ENCODE measurements around the gene PPP1R1A.

PPP1R1A gene, protein sequence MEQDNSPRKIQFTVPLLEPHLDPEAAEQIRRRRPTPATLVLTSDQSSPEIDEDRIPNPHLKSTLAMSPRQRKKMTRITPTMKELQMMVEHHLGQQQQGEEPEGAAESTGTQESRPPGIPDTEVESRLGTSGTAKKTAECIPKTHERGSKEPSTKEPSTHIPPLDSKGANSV

DNA sequence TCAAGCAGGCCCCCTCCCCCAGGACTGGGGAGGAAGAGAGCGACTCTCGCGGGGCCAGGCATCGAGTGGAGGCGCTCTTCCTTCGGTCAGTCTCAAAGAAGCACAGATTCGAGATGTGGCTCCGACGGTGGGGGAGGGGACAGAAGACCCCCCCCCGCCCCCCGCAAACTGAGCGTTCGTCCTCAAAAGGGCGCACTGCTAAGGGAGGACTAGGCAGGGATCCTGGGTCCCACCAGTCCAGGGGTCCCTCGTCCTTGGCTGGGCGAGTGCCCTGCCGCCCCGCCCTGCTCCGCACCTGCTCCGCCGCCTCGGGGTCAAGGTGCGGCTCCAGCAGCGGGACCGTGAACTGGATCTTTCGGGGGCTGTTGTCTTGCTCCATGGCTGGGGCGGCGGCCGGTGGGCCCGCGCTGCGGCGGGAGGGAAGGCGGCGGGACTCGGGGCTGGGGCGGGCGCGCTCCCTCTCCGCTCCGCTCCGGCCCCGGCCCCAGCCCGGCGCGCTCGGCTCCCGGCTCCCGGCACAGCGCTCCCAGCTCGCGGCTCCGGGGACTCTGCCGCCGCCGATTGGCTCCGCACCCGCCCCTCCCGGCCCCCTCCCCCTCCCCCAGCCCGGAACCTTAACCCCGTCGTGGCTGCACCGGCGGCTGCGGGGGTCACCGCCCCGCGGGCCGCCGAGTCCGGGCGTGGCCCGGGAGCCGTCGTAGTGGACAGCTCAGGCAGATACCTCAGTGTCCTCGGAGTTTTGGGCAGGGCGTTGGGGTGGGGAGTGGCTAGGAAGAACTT is at the start of gene PPP1R1A:
Gene PPP1R1A (minus strand): TSS at position 550 of the 780 bp plus-strand sequence. CDS start 171 bp downstream, at position 379.
- Histone ChIP-seq H3K4me3 (ENCODE audit: low read depth in 1 of 2, low read length in 2 of 2) (peak within 1 kb of the TSS; percentile 48 to 69), H3K27ac (ENCODE audit: low read length) (no peak within 1 kb of the TSS), H3K36me3 (ENCODE audit: control insufficient read depth in 1 of 2, insufficient read depth in 2 of 2, low read length in 2 of 2) (no peaks in the 10 kb centered on the region), H3K27me3 (ENCODE audit: low read depth, low read length) (peaks cover 10% of the 10 kb centered on the region), H3K9me3 (ENCODE audit: control insufficient read depth in 1 of 2, low read length in 2 of 2) (no peaks in the 10 kb centered on the region), H3K4me1 (ENCODE audit: control insufficient read depth in 1 of 2, insufficient read depth in 2 of 2, low read length in 2 of 2) (peaks cover 0 to 51% of the 10 kb centered on the region in 2 donors)

DNA sequence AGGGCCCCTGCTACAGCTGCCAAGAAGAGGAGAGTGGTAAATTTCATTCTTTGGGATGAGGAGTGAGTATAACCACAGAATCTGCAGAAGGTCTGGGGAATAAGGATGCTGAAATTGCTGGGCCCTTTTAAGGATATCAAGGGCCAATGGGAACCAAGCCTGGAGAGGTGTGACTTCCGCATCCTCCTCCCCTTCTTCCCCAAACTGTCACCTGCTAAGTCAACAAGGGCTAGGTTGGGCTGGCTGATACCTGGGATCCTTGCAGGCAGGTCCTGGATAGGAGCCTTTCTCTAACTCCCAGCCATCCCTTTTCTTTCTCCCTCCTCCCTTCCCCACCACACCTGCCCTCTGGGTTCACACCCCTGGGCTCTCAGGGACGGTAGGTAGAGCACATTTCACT is 46.3 kb upstream of the PPP1R1A start, which contains the start of gene LACRT:
Gene LACRT (minus strand): TSS at position 101 of the 400 bp plus-strand sequence. CDS start 54 bp downstream, at position 47.
- H3K27ac ChIP-seq (ENCODE audit: low read length): no peak within 1 kb of the TSS

DNA sequence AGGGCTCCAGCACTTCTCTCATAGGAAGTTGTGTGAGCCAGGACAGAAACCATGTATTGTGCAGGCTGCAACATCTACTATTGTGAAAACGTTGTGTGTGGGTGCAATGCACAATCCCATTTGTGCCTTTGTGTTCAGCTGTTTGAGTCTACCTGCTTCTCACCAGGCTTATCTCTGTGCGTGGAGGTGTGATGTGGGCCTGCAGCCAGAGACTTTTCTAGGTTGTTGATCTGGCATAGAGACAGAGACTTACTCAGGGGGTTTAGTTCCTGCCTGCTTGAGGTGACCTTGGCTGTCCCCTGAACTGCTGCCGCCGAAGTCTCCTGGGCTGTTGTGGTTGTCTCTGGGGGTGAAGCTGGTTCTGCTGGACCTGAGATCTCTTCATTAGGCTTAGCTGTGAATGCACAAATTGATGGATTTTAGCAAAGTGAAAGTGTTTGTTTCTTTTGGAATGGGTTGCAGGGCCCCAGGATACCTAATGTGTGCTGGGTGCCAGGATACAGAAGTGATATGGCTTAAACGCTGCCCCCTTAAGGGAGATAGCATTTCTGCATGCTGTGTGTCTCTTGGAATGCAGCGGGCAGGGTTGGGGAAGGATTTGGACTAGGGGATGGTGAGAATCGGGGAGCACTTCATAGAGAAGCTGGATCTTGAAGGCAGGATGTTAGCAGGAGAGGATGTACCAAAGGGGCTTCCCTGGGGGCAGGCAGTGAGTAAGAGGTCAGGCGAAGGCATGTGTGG is 43.7 kb upstream of the PPP1R1A start:
- Histone ChIP-seq H3K27me3 (ENCODE audit: low read depth, low read length) (no peaks in the 10 kb centered on the region), H3K36me3 (ENCODE audit: control insufficient read depth in 1 of 2, insufficient read depth in 2 of 2, low read length in 2 of 2) (no peaks in the 10 kb centered on the region), H3K4me1 (ENCODE audit: control insufficient read depth in 1 of 2, insufficient read depth in 2 of 2, low read length in 2 of 2) (no peaks in the 10 kb centered on the region), H3K9me3 (ENCODE audit: control insufficient read depth in 1 of 2, low read length in 2 of 2) (no peaks in the 10 kb centered on the region), H3K4me3 (ENCODE audit: low read depth in 1 of 2, low read length in 2 of 2) (no peak overlapping the region), H3K27ac (ENCODE audit: low read length) (no peak overlapping the region)

More for the DNA sequence above, 46.3 kb upstream of the PPP1R1A start, which contains the start of gene LACRT:
- no peaks in the 10 kb centered on the region for H3K4me1 ChIP-seq (ENCODE audit: control insufficient read depth in 1 of 2, insufficient read depth in 2 of 2, low read length in 2 of 2)
- H3K9me3 ChIP-seq (ENCODE audit: control insufficient read depth in 1 of 2, low read length in 2 of 2): no peaks in the 10 kb centered on the region
- no peaks in the 10 kb centered on the region for H3K36me3 ChIP-seq (ENCODE audit: control insufficient read depth in 1 of 2, insufficient read depth in 2 of 2, low read length in 2 of 2)
- no peaks in the 10 kb centered on the region for H3K27me3 ChIP-seq (ENCODE audit: low read depth, low read length)
- H3K4me3 ChIP-seq (ENCODE audit: low read depth in 1 of 2, low read length in 2 of 2): no peak within 1 kb of the TSS

DNA sequence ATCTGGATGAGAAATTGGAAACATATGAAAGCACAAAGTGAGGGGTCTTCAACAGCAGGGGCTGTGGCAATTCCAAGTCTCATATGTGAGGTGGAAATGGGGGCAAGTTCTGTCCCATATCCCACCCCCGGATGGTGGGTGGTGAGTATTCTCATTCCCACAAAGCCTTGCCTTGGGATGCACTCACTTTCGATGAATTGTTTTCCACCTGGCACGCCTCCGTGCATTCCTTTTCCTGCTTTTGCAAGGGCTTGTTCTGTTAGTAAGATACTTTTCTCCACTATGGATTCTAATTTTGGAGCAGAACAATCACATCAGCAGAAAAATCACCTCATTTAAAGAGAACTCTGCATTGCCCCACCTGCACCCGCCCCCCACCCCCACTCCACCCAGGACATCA is 43.1 kb upstream of the PPP1R1A start:
- Histone ChIP-seq H3K36me3 (ENCODE audit: control insufficient read depth in 1 of 2, insufficient read depth in 2 of 2, low read length in 2 of 2) (no peaks in the 10 kb centered on the region), H3K4me3 (ENCODE audit: low read depth in 1 of 2, low read length in 2 of 2) (no peak overlapping the region), H3K4me1 (ENCODE audit: control insufficient read depth in 1 of 2, insufficient read depth in 2 of 2, low read length in 2 of 2) (no peaks in the 10 kb centered on the region), H3K9me3 (ENCODE audit: control insufficient read depth in 1 of 2, low read length in 2 of 2) (no peaks in the 10 kb centered on the region), H3K27me3 (ENCODE audit: low read depth, low read length) (no peaks in the 10 kb centered on the region), H3K27ac (ENCODE audit: low read length) (no peak overlapping the region)

DNA sequence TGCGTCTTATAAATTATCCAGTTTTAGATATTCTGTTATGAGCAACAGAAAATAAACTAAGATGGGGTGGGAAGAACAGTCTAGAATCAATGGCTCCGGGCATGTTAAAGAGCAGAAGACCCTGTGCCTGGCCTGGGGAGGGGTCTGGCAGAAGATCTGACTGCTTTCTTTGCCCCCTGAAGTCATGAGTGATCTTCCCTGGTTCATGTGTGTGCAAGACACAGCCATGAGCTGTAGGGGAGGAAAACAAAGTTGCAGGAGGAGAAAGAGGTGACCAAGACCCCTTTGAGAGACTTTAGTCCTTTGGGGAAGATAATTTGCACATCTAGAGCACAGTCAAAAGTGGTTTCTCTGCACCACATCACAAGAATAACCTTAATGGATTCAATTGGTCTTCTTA is 41.5 kb upstream of the PPP1R1A start:
- Histone ChIP-seq H3K9me3 (ENCODE audit: control insufficient read depth in 1 of 2, low read length in 2 of 2) (no peaks in the 10 kb centered on the region), H3K27me3 (ENCODE audit: low read depth, low read length) (no peaks in the 10 kb centered on the region), H3K4me1 (ENCODE audit: control insufficient read depth in 1 of 2, insufficient read depth in 2 of 2, low read length in 2 of 2) (no peaks in the 10 kb centered on the region)

DNA sequence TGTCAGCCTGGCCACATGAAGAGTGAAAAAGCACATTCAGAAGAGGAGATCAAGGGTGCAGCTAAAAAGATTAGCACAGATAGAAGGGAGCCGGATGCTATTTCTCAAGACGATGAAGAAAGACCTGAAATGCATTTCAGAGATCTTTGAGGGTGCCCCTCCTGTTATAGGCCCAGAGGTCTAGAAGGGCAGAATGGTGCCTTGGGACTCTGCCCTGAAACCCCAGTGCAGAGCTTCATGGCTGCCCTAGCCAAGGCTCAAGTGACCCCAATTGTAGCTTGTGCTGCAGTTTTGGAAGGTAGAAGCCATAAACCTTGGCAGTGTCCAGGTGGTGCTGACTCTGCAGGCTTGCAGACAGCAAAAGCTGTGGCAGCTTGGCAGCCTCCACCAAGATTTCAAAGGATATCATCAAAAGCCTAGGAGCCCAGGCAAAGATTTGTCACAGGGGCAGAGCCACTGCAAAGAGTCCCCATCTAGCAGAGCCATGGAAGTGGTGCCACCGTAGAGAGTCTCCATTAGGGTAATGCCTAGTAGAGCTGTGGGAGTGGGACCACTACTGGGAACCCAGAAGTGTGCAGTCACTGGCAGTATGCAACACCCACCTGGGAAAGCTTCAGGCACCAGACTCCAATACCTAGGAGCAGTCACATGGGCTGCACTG is 39.9 kb upstream of the PPP1R1A start:
- no peaks in the 10 kb centered on the region for H3K4me1 ChIP-seq (ENCODE audit: control insufficient read depth in 1 of 2, insufficient read depth in 2 of 2, low read length in 2 of 2)
- H3K36me3 ChIP-seq (ENCODE audit: control insufficient read depth in 1 of 2, insufficient read depth in 2 of 2, low read length in 2 of 2): no peaks in the 10 kb centered on the region
- no peak overlapping the region for H3K4me3 ChIP-seq (ENCODE audit: low read depth in 1 of 2, low read length in 2 of 2)
- no peaks in the 10 kb centered on the region for H3K9me3 ChIP-seq (ENCODE audit: control insufficient read depth in 1 of 2, low read length in 2 of 2)
- no peak overlapping the region for H3K27ac ChIP-seq (ENCODE audit: low read length)
- no peaks in the 10 kb centered on the region for H3K27me3 ChIP-seq (ENCODE audit: low read depth, low read length)

More for the DNA sequence above, 41.5 kb upstream of the PPP1R1A start:
- Histone ChIP-seq H3K36me3 (ENCODE audit: control insufficient read depth in 1 of 2, insufficient read depth in 2 of 2, low read length in 2 of 2) (no peaks in the 10 kb centered on the region), H3K27ac (ENCODE audit: low read length) (no peak overlapping the region), H3K4me3 (ENCODE audit: low read depth in 1 of 2, low read length in 2 of 2) (no peak overlapping the region)

DNA sequence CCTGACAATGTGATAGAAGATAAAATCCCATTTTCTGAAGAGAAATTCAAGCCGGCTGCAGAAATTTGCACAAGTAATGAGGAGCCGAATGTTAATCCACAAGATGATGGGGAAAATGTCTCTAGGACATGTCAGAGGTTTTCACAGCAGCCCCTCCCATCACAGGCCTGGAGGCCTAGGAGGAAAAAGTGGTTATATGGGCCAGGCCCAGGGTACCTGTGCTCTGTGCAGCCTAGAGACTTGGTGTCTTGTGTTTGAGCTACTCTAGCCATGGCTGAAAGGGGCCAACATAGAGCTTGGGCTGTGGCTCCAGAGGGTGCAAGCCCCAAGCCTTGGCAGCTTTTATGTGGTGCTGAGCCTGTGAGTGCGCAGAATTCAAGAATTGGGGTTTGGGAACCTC is 38.8 kb upstream of the PPP1R1A start:
- Histone ChIP-seq H3K36me3 (ENCODE audit: control insufficient read depth in 1 of 2, insufficient read depth in 2 of 2, low read length in 2 of 2) (no peaks in the 10 kb centered on the region), H3K4me3 (ENCODE audit: low read depth in 1 of 2, low read length in 2 of 2) (no peak overlapping the region), H3K9me3 (ENCODE audit: control insufficient read depth in 1 of 2, low read length in 2 of 2) (no peaks in the 10 kb centered on the region), H3K4me1 (ENCODE audit: control insufficient read depth in 1 of 2, insufficient read depth in 2 of 2, low read length in 2 of 2) (no peaks in the 10 kb centered on the region), H3K27me3 (ENCODE audit: low read depth, low read length) (no peaks in the 10 kb centered on the region), H3K27ac (ENCODE audit: low read length) (no peak overlapping the region)

DNA sequence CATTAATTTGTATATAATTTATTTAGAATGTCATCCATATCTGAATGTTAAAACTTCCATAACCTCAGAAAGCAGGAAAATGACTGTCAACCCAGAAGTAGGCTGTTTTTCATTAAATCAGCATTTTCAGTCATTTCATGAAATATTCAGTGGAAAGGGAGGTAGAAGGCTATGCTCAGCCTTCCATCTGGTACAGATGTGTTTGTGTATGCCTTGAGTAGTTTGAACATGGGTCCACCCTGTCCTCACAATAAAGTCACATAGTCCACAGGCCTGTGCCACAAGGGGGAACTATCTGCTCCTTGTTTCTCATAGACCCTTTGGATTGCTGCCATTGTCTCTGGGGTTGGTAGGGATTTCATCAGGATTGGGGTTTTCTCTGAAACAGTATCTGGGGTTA is 37.1 kb upstream of the PPP1R1A start:
- no peaks in the 10 kb centered on the region for H3K27me3 ChIP-seq (ENCODE audit: low read depth, low read length)

DNA sequence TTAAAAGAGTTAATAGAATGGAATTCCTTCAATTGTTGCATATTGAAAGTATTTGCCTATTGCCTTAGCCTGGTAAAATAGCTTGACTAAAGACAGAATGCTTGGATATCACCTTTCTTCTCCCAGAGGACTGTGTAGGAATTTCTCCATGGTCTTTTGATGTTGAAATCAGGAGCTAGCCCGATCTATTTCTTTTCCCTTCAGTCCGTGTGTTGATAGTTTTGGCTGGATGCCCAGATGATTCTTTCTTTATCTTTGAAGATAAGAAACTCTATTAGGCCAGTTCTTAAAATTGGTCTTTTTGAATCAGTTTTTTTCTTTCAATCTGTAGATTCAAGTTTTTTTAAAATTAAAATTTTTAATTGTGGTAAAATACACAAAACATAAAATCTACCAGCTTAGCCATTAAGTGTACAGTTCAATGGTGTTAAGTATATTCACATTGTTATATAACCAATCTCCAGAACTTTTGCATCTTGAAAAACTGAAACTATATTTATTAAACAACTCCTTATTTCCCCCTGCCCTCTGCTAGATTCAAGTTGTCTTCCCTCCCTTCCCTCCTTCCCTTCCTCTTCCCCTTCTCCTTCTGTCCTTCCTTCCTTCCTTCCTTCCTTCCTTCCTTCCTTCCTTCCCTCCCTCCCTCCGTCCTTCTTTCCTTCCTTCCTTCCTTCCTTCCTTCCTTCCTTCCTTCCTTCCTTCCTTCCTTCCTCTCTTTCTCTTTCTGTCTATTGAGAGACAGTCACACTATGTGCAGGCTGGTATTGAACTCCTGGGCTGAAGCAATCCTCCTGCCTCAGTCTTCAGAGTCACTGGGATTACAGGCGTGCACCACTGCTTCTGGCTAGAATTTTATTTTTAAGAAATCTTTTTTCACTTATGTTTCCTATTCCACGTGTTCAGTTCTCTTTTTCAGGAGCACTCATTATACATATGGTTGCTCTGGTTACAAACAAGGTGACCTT is 36.1 kb upstream of the PPP1R1A start:
- no peaks in the 10 kb centered on the region for H3K36me3 ChIP-seq (ENCODE audit: control insufficient read depth in 1 of 2, insufficient read depth in 2 of 2, low read length in 2 of 2)
- no peak overlapping the region for H3K27ac ChIP-seq (ENCODE audit: low read length)
- no peak overlapping the region for H3K4me3 ChIP-seq (ENCODE audit: low read depth in 1 of 2, low read length in 2 of 2)
- no peaks in the 10 kb centered on the region for H3K9me3 ChIP-seq (ENCODE audit: control insufficient read depth in 1 of 2, low read length in 2 of 2)
- H3K27me3 ChIP-seq (ENCODE audit: low read depth, low read length): no peaks in the 10 kb centered on the region
- no peaks in the 10 kb centered on the region for H3K4me1 ChIP-seq (ENCODE audit: control insufficient read depth in 1 of 2, insufficient read depth in 2 of 2, low read length in 2 of 2)

More for the DNA sequence above, 37.1 kb upstream of the PPP1R1A start:
- Histone ChIP-seq H3K9me3 (ENCODE audit: control insufficient read depth in 1 of 2, low read length in 2 of 2) (no peaks in the 10 kb centered on the region), H3K4me1 (ENCODE audit: control insufficient read depth in 1 of 2, insufficient read depth in 2 of 2, low read length in 2 of 2) (no peaks in the 10 kb centered on the region), H3K27ac (ENCODE audit: low read length) (no peak overlapping the region), H3K4me3 (ENCODE audit: low read depth in 1 of 2, low read length in 2 of 2) (no peak overlapping the region), H3K36me3 (ENCODE audit: control insufficient read depth in 1 of 2, insufficient read depth in 2 of 2, low read length in 2 of 2) (no peaks in the 10 kb centered on the region)

DNA sequence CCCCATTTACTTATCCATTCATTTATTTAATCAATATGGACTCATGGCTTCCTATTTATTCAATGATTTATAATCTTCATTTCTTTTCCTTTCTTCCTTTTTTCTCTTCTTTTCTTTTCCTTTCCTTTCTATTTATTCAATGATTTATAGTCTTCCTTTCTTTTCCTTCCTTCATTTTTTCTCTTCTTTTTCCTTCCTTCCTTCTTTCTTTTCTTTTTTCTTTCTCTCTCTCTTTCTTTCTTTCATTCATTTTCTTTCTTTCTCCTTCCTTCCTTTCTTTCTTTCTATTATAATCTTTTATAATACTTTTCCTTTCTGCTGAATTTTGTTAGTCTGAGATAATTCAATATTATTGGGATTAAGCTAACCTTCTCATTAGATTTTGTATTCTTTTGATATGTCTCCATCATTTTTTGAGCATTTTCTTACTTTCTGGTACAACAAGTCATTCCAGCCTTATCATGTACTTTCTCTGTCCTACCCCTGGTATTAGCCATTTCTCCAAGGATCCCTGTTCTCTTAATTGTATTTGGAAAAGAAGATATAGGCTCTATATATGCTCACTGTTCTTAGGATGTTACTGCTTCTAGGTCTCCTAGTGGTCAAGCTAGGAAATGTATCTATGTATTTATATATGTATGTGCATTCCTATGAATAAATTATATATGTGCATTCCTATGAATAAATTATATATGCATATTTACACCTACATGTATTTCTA is 34.2 kb upstream of the PPP1R1A start:
- Histone ChIP-seq H3K36me3 (ENCODE audit: control insufficient read depth in 1 of 2, insufficient read depth in 2 of 2, low read length in 2 of 2) (no peaks in the 10 kb centered on the region), H3K4me3 (ENCODE audit: low read depth in 1 of 2, low read length in 2 of 2) (no peak overlapping the region), H3K9me3 (ENCODE audit: control insufficient read depth in 1 of 2, low read length in 2 of 2) (no peaks in the 10 kb centered on the region), H3K4me1 (ENCODE audit: control insufficient read depth in 1 of 2, insufficient read depth in 2 of 2, low read length in 2 of 2) (no peaks in the 10 kb centered on the region), H3K27ac (ENCODE audit: low read length) (no peak overlapping the region), H3K27me3 (ENCODE audit: low read depth, low read length) (no peaks in the 10 kb centered on the region)

All from muscle layer of duodenum (tissue), 2 donors.